MM.1S (cell line): ENCODE results near the gene MED14.

Experiments
- DNase-seq: peaks from one replicate; pipeline ENCODE4 v3.0.0-alpha.2; 2015
- H2AFZ ChIP-seq: fragments of 300-600 bp; sonication (generic); 2 replicates; pipeline ENCODE4 v1.6.0; 2016; ENCODE audit warnings: antibody characterized with exemption, low read length
- H3F3A ChIP-seq: fragments of 300-600 bp; sonication (generic); 2 replicates; pipeline ENCODE4 v1.6.1; 2016; ENCODE audit warnings: mild to moderate bottlenecking, antibody characterized with exemption, low read length, moderate library complexity, mixed read lengths; ENCODE audit not compliant: insufficient read depth
- H3K27ac ChIP-seq: fragments of 300-600 bp; sonication (generic); 2 replicates; pipeline ENCODE4 v1.5.1; 2016; ENCODE audit warnings: mild to moderate bottlenecking, low read length
- H3K27me3 ChIP-seq: fragments of 300-600 bp; sonication (generic); replicated peaks from 2 replicates; pipeline ENCODE4 v1.6.0; 2016; ENCODE audit warnings: low read length; ENCODE audit not compliant: insufficient read depth
- H3K36me3 ChIP-seq: fragments of 300-600 bp; sonication (generic); replicated peaks from 2 replicates; pipeline ENCODE4 v1.6.1; 2016; ENCODE audit warnings: mild to moderate bottlenecking, low read length, mixed read lengths; ENCODE audit not compliant: insufficient read depth
- H3K4me1 ChIP-seq: fragments of 300-600 bp; sonication (generic); 2 replicates; pipeline ENCODE4 v1.6.1; 2016; ENCODE audit warnings: low read length, mixed read lengths
- H3K4me2 ChIP-seq: fragments of 300-600 bp; sonication (generic); 2 replicates; pipeline ENCODE4 v1.6.0; 2016; ENCODE audit warnings: low read depth, low read length
- H3K4me3 ChIP-seq: fragments of 300-600 bp; sonication (generic); 2 replicates; pipeline ENCODE4 v1.5.1; 2016; ENCODE audit warnings: low read length, mixed read lengths
- H3K79me2 ChIP-seq: fragments of 300-600 bp; sonication (generic); 2 replicates; pipeline ENCODE4 v1.6.1; 2016; ENCODE audit warnings: mixed run types, low read length, mixed read lengths
- H3K9ac ChIP-seq: fragments of 300-600 bp; sonication (generic); 2 replicates; pipeline ENCODE4 v1.6.1; 2016; ENCODE audit warnings: low read length, mixed read lengths
- H3K9me2 ChIP-seq: fragments of 300-600 bp; sonication (generic); replicated peaks from 2 replicates; pipeline ENCODE4 v1.6.1; 2016; ENCODE audit warnings: mild to moderate bottlenecking, low read length, mixed read lengths; ENCODE audit not compliant: insufficient read depth
- H3K9me3 ChIP-seq: fragments of 300-600 bp; sonication (generic); replicated peaks from 2 replicates; pipeline ENCODE4 v1.6.1; 2016; ENCODE audit warnings: mild to moderate bottlenecking, low read length, mixed read lengths; ENCODE audit not compliant: insufficient read depth
- H4K20me1 ChIP-seq: fragments of 300-600 bp; sonication (generic); 2 replicates; pipeline ENCODE4 v1.6.1; 2016; ENCODE audit warnings: mild to moderate bottlenecking, low read length, moderate library complexity, mixed read lengths; ENCODE audit not compliant: insufficient read depth
- CTCF ChIP-seq: fragments of 300-600 bp; sonication (generic); IDR thresholded peaks from 2 replicates; pipeline ENCODE4 v1.5.1; 2016; ENCODE audit warnings: antibody characterized with exemption, low read length, mixed read lengths
- EZH2 ChIP-seq: fragments of 300-600 bp; sonication (generic); optimal IDR thresholded peaks from 2 replicates; pipeline ENCODE3; 2017; ENCODE audit warnings: low read depth, mild to moderate bottlenecking, antibody characterized with exemption, low read length, mixed read lengths
- EZH2phosphoT487 ChIP-seq: fragments of 300-600 bp; sonication (generic); IDR thresholded peaks from 2 replicates; pipeline ENCODE4 v1.6.1; 2018; ENCODE audit warnings: antibody characterized with exemption, low read length

MED14 gene

DNA sequence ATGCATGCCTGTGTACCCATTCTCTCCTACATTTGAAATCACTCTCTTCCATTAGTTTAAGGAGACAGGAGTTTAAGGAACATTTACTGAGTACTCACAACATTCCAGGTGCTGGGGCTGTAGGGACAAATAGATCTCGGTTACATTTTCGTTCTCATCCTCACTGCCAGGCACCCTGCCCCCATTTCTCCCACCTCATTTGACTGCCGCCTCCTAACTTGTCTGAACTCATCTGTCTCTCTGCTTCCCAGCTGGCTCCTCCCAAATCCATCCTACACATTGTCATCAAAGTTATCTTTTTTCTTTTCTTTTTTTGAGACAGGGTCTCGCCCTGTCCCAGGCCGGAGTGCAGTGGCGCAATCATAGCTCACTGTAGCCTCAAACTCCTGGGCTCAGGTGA, 131.9 kb downstream of the MED14 start:
- no peaks in the 10 kb centered on the region for H3K4me1 ChIP-seq
- no peaks in the 10 kb centered on the region for H3K27me3 ChIP-seq
- H3K9me3 ChIP-seq: no peaks in the 10 kb centered on the region
- H3K79me2 ChIP-seq: no peaks in the 10 kb centered on the region
- H4K20me1 ChIP-seq: no peaks in the 10 kb centered on the region
- TF ChIP-seq CTCF (no peak), EZH2phosphoT487 (no peak), EZH2 (no peak)
- H3K27ac ChIP-seq: no peak overlapping the region
- H3F3A ChIP-seq: no peaks in the 10 kb centered on the region
- no peaks in the 10 kb centered on the region for H3K9me2 ChIP-seq
- H3K9ac ChIP-seq: no peak overlapping the region
- H3K36me3 ChIP-seq: no peaks in the 10 kb centered on the region
- H3K4me2 ChIP-seq: no peak overlapping the region
- DNase-seq: no peak
- no peak overlapping the region for H2AFZ ChIP-seq
- H3K4me3 ChIP-seq: no peak overlapping the region
